ENCODE data around the gene MBNL2.

The MBNL2 gene

DNA sequence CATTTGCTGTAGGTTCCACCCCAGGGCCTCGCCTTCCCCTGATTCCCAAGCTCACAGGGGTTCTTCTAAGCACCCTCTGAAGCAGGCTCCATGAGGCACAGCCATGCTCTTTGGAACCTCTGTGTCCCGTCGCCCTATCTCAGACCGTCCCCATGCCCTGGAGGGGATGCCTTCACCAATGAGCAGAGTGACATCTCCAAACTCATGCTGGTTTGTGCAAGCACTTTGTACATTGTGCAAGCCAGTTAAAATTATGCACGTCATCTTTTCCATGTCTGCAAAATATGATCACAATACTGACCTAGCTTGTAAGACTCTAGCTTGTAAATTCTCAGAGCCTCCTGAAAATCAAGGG, 165.3 kb downstream of the MBNL2 start:
- DNase-seq: no peak

DNA sequence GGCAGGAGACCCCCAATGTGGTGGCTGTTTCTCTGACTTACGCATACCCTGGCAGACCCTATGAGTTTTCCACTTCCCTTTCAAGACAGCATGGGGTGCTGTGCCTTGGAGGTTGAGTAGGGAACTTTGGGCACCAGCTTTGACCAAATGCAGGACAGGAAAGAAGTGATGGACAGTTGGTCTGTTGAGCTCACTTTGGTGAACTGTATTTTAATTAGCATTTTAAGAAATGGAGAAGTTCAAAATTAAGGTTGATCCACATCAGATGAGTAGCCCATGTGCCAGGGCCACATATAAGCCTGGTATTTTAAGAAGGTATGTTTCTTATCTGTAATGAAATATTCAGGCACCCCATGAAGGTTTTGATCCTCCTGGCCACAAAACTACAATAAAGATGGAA, 165.8 kb downstream of the MBNL2 start:
- DNase-seq: no peak

DNA sequence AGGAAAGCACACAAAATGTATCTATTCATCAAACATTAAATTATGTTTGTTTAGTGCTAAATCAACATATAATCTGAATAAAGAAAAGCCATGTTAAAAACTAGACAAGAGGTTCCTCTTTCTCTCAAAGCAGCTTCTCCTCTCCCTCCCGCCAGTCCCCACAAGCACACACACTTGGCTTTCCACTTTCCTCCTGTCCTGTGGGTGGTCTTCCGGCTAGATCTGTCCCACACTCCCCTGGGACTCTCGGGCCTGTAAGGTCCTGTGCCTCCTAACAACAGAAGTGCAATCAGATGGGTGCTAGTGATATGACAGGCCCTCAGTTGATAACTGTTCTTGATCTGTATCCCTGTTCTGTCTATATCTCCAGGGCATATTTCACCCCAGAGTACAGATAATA, 166.2 kb downstream of the MBNL2 start:
- DNase-seq: no peak

DNA sequence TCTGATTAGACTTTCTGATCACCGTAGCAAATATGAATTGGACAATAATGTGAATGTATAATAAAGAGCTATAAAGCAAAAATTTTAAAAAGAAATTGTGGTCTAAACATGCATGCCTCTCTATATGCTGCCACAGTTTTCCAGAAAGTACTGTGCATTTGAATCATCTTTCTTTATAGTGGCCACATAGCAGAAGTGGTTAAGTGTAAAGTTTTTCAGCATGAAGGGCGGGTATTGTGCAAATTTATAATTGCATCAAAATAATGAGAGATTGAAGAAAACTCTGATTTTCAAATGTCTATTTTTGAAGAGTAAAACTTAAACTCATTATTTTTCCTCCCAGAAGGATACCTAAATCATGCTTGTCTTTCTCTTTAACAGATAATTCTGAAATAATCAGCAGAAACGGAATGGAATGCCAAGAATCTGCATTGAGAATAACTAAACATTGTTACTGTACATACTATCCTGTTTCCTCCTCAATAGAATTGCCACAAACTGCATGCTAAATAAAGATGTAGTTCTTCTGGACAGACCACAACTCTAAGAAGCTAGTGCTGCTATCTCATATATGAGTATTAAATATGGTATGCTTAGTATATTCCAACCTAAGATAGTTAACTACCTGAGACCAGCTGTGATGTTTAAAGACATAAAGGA, 168.9 kb downstream of the MBNL2 start:
- no peak for DNase-seq

DNA sequence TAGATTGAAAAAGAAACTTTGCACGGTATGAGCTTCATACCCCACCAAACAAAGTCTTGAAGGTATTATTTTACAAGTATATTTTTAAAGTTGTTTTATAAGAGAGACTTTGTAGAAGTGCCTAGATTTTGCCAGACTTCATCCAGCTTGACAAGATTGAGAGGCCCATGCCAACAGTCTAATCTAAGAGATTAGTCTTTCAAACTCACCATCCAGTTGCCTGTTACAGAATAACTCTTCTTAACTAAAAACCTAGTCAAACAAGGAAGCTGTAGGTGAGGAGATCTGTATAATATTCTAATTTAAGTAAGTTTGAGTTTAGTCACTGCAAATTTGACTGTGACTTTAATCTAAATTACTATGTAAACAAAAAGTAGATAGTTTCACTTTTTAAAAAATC, 169.9 kb downstream of the MBNL2 start:
- DNase-seq: no peak

DNA sequence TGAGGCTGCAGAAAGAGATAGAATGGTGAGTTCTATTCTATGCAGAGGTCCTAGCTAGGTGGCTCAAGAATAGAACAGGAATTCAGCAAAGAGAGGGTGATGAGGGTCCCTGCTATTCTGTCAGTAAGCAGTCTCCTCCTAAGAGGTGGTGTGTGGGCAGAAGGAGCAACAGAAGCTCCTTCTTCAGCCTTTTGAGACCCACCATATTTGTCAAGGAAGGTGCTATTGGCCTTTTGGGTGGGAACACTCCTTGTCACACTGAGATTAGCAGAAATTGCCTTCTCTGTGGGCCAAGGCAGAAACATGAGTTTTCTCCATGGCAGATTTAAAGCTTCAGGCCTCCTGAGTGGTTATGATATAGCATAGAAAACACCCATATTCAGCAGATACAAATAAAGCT, 172.4 kb downstream of the MBNL2 start:
- no peak for DNase-seq

DNA sequence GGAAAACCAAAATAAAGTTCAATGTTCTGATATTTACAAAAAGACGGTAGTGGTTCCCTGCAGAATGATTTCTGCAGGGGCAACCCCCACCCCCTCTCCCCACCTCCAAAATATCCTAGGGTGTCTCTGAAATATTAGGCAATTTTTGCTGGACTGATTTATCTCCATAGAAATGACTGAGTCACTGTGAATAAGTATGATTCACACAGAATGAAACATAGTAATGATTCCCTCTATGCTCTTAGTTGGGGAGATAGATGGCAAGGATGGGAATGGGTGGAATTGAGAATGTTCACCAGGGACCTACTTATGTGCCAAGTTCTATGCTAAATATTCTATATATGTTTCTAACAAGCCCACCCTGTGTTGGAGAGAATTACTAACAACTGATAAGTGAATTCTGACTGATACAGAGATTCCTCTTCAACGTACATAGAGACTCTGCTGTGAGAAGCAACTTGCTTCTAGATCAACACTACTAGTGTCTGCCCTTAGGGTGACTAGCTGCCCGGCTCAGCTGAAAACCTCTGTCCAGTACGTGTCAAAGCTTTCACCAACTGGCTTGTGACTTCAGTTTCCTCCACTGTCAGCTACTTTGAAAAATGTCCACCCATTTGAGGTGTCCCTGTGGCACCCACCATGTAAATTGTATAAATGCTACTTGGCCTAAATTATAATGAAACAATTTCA, 173.5 kb downstream of the MBNL2 start:
- DNase-seq: no peak

DNA sequence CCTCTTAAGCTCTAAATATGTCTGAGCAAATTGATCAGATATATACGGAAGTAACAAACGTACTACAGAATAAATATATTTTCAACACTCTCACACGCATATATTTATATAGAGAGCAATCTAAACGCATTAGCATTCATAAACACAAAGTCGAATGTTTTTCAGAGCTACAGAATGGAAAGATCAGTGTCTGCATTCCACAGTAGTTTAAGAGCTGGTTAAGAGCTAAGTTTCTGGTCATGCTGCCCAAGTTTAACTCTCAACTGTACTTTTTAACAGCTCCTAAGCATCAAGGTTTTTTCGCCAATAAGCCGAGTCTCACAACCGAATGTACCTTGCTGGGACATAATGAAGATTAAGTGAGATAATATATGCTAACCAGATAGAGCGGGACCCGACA, 175.1 kb downstream of the MBNL2 start:
- DNase-seq: no peak

DNA sequence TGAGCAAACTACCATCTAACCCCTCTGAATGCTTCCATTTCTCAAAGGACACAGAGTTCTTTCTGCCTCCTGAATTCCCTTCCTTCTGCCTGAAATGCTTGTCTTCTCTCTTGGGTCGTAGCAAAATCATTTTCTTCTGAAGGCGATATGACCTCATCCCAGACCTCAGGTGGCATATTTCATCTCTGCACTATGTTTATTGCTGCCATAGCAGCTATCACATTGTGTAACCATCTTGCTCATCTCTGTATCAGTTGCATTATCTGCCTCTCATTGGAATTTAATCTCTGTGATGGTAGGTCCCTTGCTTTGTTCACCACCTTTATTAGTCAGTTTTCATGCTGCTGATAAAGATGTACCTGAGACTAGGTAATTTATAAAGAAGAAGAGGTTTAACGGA, 179.3 kb downstream of the MBNL2 start:
- no peak for DNase-seq

DNA sequence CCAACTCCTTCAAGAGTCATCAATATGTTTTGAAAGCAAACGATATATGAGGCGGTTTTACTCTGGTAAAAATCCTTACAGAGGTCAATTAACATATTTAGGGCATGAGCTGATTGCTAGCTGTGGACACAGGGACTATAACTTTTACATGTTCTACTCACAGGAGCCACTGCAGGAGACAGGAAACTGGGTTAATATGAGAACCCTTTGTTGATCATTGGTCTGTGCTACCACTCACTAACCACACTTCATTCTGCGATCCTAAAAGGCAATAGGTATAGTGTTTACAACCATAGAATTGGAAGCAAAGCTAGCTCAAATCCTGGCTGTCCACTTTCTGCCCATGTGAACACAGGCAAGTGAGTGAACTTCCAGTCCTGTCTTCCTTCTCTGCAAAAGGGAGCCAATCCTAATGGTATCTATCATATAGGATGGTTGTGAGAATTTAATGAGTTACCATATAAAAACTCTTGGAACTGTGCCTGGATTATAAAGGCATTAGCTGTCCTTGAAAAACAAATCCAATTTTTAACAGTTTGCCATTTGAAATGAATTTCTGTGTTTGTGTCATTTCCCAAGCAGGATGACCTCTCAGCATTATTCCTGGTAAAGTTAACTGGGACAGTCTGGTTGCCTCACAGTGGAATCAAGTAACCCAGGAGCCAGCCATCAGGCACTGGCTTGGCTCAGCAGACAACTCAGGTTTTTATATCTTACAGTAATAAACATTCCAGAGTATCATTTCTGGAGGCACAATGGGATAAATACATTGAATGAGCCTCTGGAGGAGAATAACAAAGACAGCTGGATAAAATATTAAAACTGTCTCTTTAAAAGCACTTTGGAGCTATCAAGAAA, 182.0 kb downstream of the MBNL2 start:
- DNase-seq: no peak

DNA sequence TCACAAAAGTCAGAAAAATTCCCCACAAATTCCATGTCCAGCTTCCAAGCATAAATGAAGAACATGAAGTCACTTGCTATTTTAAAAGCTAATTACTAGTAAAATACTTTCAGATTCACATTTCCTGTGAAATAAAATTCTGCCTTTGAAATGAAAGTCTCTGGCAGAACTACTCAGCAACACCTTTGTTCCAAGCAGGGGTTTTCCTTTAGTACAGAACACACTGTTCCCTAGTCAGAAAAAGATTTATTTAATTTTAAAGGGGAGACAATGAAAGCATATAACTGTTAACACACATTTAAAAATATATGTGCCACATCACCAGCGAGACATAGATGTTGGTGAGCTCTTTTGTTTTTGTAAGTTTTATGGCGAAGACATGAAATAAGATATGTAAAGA, 185.4 kb downstream of the MBNL2 start:
- DNase-seq: no peak

DNA sequence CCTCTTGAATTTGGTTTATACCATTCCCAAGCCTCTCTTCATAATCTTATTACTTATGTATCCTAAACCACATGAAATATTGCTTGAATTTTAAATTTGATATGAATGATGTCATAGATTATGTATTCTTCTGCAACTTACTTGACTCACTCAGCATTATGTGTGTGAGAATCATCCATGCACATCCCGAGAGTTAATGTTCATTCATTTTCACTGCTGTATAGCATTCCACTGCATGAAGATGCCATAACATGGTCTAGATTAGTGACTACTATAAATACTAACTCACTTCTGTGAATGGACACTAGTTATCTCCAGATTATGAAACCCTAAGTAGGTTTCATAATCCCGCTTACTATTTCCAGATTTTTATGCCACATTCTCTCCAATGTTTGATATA, 186.8 kb downstream of the MBNL2 start:
- no peak for DNase-seq

DNA sequence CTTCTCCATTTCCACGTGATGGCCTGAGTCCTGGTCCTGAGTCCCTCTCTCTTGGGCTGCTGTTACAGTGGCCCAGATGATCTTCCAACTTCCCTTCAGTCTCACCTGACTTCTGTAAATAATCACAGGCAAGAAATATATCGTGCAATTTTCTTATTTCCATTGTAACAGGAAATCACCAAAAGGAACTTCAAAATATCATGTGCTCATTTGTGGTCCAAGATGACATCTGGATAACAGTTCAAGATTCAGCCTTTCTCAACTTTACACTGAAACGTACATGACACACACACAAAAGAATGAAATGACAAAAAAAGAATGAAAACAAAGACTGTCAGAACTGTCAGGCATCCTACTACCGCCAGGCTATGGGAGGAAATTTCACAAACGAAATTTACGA, 189.9 kb downstream of the MBNL2 start:
- DNase-seq: no peak

DNA sequence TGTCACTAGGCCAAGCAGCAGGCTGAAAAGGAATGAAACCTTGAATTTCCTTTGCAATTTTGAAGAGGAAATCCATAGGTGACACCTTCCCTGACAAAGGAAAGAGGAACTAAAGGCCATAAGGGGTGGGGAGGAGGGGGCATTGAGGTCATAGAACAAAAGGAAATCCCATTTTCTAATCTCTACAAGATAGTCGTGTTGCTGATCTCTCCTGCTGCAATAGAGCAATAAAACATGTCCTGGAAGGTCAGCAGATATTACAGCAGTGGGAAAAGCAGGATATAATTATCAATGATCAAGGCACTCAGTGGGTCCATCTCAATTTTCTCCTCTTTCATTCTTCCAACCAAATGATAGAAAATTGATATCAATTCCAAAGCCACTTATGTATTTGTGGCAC, 191.6 kb downstream of the MBNL2 start:
- DNase-seq: no peak

DNA sequence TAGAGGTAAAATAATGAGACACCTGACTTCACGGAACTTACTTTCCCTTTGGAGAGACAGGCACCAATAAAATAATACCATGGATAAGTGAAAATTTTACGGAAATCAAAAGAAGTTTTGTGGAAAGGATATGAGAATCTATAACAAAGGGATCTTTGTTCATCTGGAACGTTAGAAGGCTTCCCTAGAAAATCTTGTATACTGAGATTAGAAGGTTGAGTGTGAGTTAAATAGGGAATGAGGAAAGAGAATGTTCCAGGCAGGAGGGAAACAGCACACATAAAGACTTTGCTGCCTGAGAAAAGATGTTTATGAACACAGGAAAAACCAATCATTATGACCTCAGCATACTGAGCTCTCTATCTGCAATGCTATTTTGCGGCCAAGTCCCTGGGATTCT, 192.3 kb downstream of the MBNL2 start:
- no peak for DNase-seq

DNA sequence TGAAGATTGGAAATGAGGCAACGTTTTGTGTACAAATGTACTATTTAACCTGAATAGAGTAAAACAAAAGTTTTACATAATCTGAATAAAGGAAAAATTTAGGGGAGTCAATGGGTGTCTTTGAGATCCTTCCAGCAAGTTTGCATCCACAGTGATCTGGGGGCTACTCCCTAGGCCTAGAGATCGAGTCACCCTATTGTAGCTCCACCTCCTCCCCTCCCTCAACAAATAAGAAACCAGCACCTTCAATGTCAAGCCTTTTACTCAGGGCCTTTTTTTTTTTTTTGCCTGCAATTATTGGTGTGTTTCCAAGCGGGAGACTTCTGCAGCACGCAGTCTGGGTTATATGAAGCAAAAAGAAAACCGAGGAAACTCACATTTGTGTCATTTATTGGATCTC, 195.6 kb downstream of the MBNL2 start:
- DNase-seq: no peak

DNA sequence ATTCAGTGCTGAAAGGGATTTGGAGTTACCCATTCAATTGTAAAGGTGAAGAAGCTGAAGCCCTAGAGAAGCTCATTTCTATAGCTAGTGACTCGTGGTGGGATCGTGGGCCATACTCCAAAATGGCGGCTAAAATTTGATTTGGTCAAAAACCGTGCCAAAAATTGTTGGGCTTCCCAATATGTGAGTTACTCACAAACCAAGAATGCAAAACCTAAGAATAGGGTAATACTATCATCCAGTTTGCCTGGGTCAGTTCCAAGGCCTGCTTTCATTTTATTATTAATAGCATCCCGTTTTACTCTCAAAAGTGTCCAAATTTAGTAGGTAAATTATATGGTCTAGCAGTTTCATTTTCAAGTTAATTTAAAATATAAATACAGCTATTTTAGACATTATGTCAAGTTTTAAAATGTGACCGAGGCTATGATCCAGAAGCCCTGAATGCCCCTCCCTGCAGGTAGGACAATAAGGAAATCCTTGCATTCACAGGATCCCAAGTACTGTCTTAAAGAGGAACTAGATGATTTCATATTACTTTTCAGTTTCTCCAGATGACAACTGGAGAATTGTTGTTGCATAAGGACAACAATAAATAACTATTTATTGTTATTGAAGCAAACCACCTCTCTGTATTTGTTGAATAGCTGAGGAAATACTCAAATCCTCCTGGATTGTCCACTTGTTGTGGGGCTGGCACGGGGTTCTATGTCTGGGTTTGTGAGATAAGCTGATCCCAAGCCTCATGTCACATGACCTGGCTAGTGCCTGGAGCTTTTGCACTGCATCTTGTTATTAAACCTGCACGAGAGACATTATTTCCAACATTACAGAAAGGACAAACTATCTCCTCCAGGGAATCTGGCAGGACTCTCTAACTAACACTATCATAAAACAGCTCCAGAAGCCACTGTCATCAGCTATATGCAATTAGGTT, 200.3 kb downstream of the MBNL2 start:
- no peak for DNase-seq

DNA sequence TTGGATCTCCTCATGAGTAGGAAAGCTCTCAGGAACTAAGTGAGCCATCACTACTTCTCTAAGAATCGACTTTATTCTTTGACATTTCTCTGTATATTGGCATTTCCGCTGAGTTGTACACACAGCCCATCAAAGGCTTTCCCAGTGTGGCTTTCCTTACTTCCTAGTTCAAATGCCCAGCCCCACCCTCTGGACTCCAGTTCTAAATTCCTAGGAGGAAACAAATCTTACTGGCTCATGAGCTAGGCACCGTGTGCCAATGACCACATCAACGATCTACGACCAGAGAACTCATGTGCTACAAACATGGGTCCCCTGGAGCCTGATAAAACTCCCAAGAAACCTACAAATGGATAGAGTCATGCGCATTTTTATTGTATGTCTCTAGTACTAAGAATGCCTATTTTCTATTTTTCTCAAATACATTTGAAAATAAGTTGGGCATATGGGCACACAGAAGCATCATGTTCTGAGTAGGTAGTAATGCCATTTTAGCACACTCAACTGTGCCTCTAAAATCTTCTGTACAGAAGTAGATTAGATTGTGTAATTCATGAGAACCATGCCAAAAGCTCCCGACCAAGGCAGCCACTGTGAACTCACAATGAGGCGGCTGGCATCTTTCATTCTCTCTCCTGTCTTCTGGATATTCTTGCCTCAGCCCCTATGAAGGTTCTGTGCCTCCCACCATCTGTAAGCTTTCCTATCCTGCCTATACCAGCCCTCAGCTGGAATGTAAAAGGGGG, 201.3 kb downstream of the MBNL2 start:
- DNase-seq: no peak

DNA sequence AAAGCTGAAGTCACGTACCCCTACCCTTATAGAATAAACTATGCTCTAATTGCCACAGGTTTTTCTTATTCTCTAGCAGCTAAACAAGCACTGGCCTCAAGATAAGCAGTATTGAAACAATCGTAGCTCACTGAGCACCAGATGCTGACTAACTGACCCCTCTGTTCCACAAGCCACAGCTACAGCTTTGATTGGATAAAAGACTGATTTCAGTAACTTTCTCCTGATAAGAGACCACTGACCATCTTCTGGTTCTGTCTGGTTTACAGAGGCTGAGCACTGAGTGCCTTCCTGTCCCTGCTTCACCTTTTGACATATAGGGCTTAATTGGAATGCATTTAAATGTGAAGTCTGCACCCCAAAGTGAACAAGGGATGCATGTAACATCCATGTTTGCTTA, 203.5 kb downstream of the MBNL2 start:
- no peak for DNase-seq

DNA sequence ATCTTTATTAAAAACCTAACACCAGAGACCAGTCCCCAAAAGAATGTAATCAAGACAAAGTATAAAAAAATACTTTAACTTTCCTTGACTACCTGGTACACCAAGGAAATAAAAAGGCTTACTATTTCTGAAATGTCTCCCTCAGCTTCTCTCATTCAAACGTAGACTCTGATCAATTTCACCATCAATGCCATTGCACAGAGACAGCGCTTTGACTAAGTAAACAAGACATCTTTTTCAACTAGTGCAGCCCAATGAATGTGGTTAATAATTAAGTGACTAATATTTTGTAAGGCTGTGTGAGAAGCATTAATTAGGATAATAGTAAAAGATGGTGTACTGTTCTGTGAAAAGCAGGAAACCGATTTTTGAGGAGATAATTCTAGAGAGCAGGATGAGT, 204.6 kb downstream of the MBNL2 start:
- DNase-seq: no peak

DNA sequence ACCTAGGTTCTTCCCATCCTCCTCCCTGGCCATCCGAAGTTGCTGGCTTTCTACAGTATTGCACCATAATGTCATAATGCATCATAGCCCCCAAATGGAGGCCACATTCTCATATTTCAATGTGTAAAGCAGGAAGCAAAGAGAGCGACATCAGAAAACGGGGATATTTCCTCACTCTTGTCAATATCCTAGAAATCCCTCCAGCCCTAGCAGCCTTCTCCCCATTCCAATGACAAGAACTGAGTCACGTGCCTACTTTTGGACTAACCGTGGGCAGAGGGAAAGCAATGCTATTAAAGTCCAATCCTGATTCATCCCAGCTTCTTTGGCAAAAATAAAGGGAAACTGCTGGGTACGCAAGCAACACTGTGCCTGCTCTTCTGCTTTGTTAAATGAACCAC, 207.5 kb downstream of the MBNL2 start:
- DNase-seq: no peak

DNA sequence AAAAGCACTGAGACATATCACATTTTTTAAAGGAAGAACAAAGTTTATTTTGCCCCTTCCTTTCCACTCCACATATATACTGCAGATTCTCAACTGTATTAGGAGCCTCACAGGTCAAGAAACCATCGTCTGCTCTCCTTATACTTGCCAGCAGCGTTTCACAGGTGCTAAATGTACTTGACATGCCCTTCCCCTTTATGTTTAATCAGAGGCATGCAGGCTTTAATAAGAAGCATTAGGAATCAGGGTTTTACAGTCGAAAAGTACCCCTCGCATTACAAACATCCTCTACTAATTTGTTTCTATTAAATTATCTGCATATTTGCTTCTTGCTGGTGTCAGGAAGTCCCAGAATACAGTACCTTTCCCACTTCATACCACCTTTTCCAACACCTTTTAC, 208.2 kb downstream of the MBNL2 start:
- no peak for DNase-seq
